Activated T-cell treated with anti-CD3 and anti-CD28 coated beads for 48 hours (primary cell): ENCODE results near the gene SERPINE1.

Experiments
- DNase-seq: peaks from one replicate; pipeline ENCODE4 v3.0.0-alpha.2; 2020; ENCODE audit warnings: low read depth

The SERPINE1 gene

DNA sequence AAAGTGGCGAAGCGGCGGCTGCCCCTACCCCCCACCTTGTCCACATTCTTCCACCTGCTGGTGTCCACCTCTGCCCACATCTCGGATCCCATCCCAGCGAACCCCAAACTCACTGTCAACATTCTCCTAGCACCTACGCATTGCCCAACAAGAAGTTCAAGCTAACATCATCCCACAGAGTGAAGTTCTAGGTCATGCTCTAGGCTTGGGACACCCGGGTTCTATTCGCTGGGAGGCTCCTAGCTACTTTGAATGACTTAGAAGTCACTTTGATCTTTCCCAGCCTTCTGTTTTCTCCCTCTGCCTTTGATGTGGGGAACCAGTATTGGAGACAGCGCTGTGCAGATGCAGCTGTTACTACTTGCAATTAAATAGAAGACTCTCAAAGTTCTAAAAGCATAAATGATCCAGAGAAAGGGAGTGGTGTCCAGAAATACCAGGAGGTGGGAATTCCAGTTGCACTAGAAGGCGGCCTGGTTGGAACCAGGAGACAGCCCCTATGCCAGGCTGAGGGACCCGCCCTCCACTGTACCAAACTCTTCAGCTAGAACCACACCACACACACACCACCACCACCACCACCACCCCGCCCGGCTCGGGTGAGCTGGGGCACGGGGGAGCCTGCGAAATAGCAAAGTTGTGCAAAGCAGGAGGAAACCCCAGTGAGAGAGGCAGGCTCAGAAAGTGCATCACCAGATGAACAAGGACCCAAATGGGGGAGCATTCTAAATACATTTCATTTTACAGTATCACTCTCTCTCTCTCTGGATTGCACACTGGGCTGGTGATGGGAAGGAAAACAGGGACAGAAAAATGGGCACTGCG, 43.9 kb downstream of the SERPINE1 start:
- no peak for DNase-seq

DNA sequence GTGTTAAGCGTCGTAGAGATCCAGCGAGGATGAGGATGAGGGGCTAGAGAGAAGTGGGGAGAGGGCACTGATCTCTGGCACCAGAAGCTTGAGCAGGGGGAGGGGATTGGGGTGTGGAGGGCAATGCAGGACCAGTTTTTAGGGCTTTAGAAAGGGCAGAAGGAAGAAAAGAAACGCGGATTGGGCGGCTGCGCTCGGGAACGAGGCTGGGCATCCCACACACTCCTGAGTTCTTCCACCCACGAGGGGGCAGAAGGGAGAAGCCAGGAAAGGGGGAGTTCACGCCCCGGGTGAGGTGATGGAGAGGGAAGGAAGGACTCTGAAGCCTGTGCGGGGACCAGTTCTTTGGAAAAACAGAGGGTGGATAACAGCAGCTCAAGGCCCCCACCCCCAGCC, 44.5 kb downstream of the SERPINE1 start:
- DNase-seq = no peak

DNA sequence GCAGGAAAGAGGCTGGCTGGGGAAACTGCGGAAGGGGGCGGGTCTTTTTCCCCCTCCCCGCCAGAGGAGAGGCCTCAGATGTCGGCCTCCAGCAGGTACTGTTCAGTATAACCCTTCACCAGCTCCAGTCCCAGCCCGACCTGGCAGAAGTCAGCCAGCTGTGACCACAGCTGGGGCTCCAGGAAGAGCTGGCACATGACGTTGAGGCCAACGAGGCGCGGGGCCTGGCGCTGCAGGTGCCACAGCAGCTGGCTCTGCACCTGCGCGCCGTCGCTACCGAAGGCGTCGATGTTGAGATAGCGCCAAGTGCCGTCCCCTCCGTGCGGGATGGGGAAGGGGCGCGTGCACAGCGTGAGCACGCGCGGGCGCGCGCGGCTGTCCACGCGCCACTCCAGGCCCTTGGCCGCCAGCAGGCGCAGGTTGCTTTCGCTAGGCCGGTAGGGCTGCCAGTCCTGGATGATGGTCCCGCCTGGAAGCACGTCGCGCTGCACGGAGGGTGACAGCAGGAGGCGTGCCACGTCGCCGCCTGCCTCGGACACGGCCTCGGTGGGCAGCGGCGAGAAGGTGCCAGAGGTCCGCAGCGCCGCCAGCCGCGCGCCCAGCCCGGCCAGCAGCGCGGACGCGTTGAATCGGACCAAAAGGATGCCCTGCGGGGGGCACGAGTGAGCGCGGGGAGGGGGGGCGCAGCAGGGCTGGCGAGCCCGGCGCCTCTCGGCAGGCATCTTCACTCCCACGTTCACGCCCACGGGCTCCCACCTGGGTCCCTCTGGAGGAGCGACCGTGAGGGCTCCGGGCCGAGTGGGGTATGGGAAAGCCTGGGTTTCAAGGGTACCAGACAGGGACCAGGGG, 45.3 kb downstream of the SERPINE1 start:
- DNase-seq = no peak

DNA sequence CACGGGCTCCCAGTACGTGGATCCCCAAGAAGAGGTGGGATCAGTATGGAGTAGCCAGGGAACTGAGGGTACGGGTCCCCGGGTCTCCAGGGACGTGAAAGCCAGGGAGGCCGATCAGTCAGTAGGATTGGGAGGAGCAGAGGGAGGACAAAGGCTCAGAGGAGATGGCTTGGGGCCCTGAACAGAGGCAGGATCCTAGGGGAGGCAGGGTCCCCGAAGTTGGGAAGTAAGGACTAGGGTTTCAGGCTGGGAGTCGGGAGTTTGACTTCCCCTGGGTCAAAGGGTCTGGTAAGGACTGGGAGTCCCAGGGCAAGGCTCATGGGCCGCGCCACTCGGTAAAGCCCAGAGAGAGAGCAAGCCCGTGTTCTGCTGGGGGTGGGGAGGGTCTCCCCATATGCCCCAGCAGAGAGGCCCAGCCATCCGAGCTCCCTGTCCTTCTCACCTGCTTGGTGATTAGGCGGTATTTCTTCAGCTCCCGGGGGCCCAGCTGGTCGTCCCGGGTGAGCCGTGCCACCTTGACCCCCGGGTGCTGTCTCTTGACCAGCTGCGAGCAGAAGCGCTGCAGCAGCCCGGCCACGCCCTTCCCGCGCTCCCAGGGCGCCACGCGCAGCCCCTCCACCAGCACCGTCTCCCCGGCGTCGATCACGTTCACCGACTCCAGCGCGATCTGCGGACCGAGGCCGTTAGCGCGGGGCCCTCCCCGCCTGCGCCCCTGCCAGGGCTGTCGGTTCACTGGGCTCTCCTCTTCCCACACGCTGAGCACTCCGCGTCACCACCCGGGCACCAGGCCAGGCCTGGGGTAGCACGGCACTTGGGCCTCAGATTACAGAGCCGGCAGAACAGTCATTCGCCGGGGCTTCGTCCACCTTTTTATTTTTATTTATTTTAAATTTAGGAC, 46.2 kb downstream of the SERPINE1 start:
- DNase-seq = no peak

DNA sequence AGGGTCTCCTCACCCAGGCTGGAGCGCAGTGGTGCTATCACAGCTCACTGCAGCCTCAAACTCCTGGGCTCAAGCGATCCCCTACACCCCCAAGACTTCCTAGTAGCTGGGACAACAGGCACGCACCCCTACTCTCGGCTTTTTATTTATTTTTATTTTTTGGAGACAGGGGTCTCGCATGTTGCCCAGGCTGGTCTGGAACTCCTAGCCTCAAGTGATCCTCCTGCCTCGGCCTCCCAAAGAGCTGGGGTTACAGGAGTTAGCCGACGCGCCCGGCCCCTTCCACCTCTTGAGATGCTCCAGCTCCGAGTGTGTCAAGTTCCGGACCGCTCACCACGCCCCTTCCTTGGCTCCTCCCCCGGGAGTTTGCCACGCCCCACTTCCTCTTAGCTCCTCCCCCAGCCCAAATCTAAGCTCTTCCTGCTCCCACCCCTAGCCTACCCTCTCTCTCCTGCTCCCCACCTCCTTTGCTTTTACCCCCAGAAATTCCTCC, 46.9 kb downstream of the SERPINE1 start:
- DNase-seq = peak; percentile 71

DNA sequence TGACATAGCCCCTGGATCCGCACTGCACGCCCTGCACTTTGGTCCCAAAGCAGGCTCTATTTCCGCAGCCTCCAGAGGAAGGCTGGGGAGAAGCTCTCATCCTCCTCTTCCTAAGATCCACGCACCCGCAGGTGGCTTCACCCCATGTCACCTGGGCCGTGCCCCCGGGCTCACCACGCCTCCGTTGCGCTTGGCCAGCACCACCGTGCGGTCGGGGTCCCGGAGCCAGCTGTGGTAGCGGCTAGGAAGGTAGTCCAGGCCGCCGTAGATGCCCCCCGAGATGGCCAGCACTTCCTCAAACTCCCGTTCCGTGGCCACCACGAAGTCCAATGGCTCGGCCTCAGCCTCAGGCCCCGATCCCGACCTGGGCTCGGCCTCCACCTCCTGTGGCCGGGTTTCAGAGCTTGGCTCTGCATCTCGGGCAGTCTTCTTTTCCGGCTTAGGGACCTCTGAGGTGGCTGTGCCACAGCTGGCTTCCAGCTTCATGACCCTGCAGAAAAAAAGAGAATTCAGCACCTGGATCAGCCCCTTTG, 47.5 kb downstream of the SERPINE1 start:
- DNase-seq = no peak

DNA sequence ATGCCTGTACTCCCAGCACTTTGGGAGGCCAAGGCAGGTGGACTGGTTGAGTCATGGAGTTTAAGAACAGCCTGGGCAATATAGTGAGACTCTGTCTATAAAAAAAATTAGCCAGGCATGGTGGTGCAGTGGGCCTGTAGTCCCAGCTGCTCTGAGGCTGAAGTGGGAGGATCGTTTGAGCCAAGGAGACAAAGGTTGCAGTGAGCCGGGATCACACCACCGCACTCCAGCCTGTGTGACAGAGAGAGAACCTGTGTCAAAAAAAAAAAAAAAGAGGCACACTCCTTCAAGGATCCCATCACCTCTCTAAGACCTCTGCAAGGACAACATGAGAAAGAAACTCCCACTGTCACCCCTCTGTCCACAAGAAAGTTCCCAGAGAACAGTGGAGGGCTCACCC, 48.8 kb downstream of the SERPINE1 start:
- DNase-seq = no peak

DNA sequence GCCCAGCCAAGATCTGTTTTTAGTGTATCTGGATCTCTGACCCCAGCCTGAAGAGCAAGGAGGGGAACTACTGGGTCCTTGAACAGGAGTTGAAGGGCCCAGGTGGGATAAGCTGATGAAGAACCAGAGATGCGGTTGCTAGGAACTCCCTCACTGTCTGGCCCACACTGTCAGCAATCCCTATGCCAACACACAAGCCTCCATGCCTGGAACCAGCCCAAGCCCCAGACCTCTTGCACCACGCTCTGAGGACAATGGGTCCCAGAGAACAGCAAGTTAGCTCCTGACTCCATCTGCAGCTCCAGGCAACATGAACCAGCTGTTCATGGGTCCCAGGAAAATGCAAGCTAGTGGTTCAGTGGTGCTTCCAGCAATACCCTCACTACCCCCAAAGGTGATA, 50.7 kb downstream of the SERPINE1 start:
- no peak for DNase-seq

DNA sequence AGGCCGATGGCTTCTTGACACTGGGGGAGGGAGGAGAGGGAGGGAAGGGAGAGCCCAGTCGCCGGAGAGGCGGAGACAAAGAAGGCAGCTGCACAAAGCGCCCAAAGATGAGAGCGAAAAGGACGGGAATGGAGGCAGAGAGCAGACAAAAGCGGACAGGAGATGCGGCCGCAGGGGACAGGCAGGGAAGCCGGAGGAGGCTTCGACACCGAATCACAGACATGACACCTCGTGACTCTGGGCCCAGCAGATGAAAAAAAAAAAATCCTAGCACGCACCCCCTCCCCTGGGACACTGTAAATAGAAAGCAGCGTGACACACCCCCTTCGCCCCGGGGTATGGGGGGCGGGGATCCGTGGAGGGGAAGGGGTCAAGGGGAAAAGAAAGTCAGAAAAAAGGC, 52.2 kb downstream of the SERPINE1 start:
- no peak for DNase-seq

DNA sequence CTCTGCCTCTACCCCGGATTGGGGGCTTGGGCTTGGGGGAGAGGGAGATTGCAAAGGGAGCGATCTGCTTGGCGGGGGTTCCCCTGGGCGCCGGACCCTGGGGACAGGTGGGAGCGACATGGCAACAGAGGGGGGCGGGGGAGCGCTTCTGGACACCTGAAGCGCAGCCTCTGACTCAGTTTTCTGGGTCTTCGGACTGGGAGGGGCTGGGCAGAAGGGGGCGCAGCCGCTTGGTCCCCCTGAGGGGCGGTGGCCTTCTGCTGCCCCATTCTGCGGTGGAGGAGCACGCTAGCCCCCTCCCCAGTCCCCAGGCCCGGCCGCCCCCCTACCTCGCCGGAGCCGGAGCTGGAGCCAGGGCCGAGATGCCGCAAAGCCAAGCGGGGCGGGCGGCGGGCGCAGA, 52.8 kb downstream of the SERPINE1 start:
- no peak for DNase-seq

DNA sequence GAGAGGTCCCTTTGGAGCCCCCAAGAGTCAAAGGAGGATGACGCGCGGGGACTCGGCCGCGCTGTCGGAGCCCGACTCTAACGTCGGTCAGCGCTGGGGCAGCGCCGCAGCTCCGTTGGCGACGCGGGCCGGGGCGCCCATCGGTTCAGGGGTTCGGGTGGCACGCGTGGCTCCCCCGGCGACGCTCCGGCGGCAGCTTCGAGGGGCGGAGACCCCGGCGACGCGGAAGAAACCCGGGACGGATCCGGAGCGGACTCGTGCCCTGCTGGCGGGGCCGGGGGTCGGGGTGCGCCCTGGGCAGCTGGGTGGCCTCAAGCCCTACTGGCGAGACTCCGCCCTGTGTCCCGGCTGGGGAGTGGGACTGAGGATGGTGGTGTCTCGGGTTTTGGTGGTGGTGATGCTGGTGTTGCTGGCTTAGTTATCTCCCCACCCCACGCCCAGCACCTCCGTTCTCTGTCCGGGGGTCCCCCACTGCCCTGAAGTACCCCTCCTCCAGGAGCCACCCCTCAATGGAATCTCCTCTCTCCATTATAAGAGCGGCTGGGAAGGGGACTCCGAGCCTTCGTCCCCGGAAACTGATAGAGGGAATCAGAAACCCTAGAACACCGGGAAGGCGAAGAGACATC, 53.3 kb downstream of the SERPINE1 start, which contains the start of gene NAT16:
TSS of gene NAT16 (minus strand) at position 164 of the 626 bp plus-strand sequence. CDS start 5,486 bp downstream, outside the sequence.
- no peak for DNase-seq

DNA sequence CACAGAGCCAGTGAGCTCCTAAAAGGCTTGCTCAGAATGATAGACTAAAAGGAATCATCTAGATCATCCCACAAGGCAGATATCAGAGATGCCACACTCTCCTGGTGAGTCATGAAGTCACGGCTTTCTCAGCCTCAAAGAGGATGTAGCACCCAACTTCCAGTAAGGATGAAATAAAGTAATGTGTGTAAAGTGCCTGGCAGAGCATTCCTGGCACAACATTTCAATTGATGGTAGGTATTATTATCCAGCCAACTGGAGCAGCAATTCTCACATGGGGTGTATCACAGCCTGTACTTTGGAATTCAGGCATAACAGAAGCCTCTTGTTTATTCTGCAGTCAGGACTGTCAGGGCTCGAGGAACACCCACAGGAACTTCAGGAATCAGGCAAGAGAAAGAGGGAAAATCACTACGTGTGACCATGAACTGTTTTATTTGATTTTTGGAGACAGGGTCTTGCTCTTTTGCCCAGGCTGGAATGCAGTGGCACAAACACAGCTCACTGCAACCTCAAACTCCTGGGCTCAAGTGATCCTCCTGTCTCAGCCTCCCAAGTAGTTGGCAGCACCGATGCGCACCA, 58.4 kb downstream of the SERPINE1 start:
- DNase-seq = no peak

DNA sequence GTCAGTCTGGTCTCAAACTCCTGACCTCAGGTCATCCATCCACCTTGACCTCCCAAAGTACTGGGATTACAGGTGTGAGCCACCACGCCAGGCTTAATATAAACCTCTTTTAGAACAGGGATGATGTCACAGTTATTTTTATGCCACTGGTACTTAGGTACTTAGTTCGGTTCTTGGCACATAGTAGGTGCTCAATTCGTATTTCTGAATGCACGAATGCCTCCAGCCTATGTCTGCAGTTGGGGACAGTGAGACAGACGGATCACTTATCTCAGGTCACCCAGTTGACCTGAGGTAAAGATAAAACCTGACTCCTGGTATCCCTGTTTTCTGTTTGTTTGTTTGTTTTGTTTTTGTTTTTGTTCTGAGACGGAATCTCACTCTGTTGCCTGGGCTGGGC, 59.3 kb downstream of the SERPINE1 start:
- no peak for DNase-seq

DNA sequence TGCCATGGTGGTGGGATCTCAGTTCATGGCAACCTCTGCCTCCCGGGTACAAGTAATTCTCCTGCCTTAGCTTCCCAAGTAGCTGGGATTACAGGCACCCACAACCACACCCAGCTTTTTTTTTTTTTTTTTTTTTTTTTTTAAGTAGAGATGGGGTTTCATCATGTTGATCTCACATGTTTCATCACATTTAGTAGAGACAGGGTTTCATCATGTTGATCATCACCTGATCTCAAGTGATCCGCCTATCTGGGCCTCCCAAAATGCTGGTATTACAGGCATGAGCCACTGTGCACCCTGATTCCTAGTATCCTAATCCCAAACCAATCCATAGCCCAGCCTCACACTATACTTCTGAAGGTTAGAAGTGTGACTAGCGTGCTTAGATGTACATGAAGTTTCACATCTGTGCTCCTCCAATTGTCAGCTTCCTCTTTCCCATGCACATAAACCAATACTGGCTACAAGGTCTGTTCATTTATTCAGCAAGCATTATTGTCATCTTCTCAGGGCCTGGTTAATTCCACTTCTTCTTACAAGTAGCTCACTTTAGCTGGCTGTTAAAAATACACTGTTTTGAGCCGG, 60.0 kb downstream of the SERPINE1 start:
- DNase-seq = no peak
